ENCODE data around the gene CNOT8. TPM values are rescaled to one million over a fixed set of nuclear protein-coding genes. Genes with fewer than 3 reads are reported as not detected.

Gene CNOT8
- total RNA-seq = 10 to 100 TPM; 47.8 to 92.9 (median 65.4) TPM

GRCh38 chr5:154858297-154858971 lies at the start of gene CNOT8:
Gene CNOT8 (plus strand): TSS chr5:154858627. CDS start chr5:154863279, 4,652 bp downstream.
- peak; percentile 98 to 100 for DNase-seq (ENCODE audit: low spot score in 2 of 2)
- intact Hi-C loops (cut with DNase I; ENCODE audit: low total_unique reads) = no loop called here
- WGBS, 2 donors = 0% methylated on average over 58 to 61 of the region's 65 CpGs
- TF ChIP-seq CTCF (IDR thresholded peaks at IDR 0.05) (no peak), POLR2A (IDR thresholded peaks at IDR 0.05) (peak in 1 of 2 donors; percentile 58)
- peak within 1 kb of the TSS; percentile 83 for H3K4me3 ChIP-seq (ENCODE audit: low read depth, poor library complexity, severe bottlenecking)

- intact Hi-C loops (cut with DNase I; ENCODE audit: low total_unique reads) = loop anchor here (5.0 kb wide), 1 partner anchor 159 kb away; no protein-coding TSS in a partner anchor
- no peak for DNase-seq (ENCODE audit: low spot score in 2 of 2)
- whole genome bisulfite sequencing, 2 donors = 87 to 88% methylated on average over 7 of the region's 7 CpGs
- no peak for TF ChIP-seq POLR2A (IDR thresholded peaks at IDR 0.05)
- no peak for TF ChIP-seq CTCF (IDR thresholded peaks at IDR 0.05)
- no peak overlapping the region for H3K4me3 ChIP-seq (ENCODE audit: low read depth, poor library complexity, severe bottlenecking)
Observed at GRCh38 chr5:154811239-154811638, 47.2 kb upstream of the CNOT8 start.

GRCh38 chr5:154811653-154812465 lies 46.6 kb upstream of the CNOT8 start:
- intact Hi-C loops (cut with DNase I; ENCODE audit: low total_unique reads) = loop anchor here (5.0 kb wide), 1 partner anchor 160 kb away; no protein-coding TSS in a partner anchor
- DNase-seq (ENCODE audit: low spot score in 2 of 2) = no peak
- H3K4me3 ChIP-seq (ENCODE audit: low read depth, poor library complexity, severe bottlenecking) = no peak overlapping the region
- WGBS, 2 donors = 29 to 33% methylated on average over 3 of the region's 3 CpGs
- peak in 1 of 3 donors; percentile 54 for TF ChIP-seq CTCF (IDR thresholded peaks at IDR 0.05)
- TF ChIP-seq POLR2A (IDR thresholded peaks at IDR 0.05) = no peak

- no peak for DNase-seq (ENCODE audit: low spot score in 2 of 2)
- H3K4me3 ChIP-seq (ENCODE audit: low read depth, poor library complexity, severe bottlenecking) = no peak overlapping the region
- intact Hi-C loops (cut with DNase I; ENCODE audit: low total_unique reads) = loop anchor here (5.0 kb wide), 1 partner anchor 161 kb away; no protein-coding TSS in a partner anchor
- WGBS, 2 donors = 81 to 85% methylated on average over 4 of the region's 4 CpGs
- TF ChIP-seq POLR2A (IDR thresholded peaks at IDR 0.05) = no peak
- no peak for TF ChIP-seq CTCF (IDR thresholded peaks at IDR 0.05)
Observed at GRCh38 chr5:154813158-154813557, 45.3 kb upstream of the CNOT8 start.

GRCh38 chr5:154813736-154814135 lies 44.7 kb upstream of the CNOT8 start:
- no peak for TF ChIP-seq POLR2A (IDR thresholded peaks at IDR 0.05)
- TF ChIP-seq CTCF (IDR thresholded peaks at IDR 0.05) = no peak
- H3K4me3 ChIP-seq (ENCODE audit: low read depth, poor library complexity, severe bottlenecking) = no peak overlapping the region
- no peak for DNase-seq (ENCODE audit: low spot score in 2 of 2)
- intact Hi-C loops (cut with DNase I; ENCODE audit: low total_unique reads) = loop anchor here (5.0 kb wide), 1 partner anchor 161 kb away; no protein-coding TSS in a partner anchor
- WGBS, 2 donors = 59 to 64% methylated on average over 10 of the region's 10 CpGs

Data from lower leg skin (tissue), 4 donors.